Colonic mucosa (tissue), 4 donors: ENCODE data around the gene SNX6. TPM values are rescaled to one million over a fixed set of nuclear protein-coding genes. Genes with fewer than 3 reads are reported as not detected.

Experiments used
- DNase-seq: peaks from one replicate; pipeline ENCODE4 v3.0.0-alpha.2; 2020
- H3K27ac ChIP-seq: fragments of 200-600 bp; one replicate; pipeline ENCODE4 v1.8.0; 2021
- H3K27me3 ChIP-seq: fragments of 200-600 bp; one replicate; pipeline ENCODE4 v1.8.0; 2021
- H3K36me3 ChIP-seq: fragments of 200-600 bp; one replicate; pipeline ENCODE4 v1.8.0; 2021
- H3K4me1 ChIP-seq: fragments of 200-600 bp; one replicate; pipeline ENCODE4 v1.8.0; 2021; ENCODE audit warnings: mild to moderate bottlenecking
- H3K4me3 ChIP-seq: fragments of 200-600 bp; one replicate; pipeline ENCODE4 v1.8.0; 2021
- H3K9ac ChIP-seq, 2 donors: one replicate each; pipeline ENCODE4 v1.7.0; 2013; ENCODE audit warnings: control low read depth in 2 of 2, low read depth in 2 of 2, low read length in 2 of 2
- H3K9me3 ChIP-seq: fragments of 200-600 bp; one replicate; pipeline ENCODE4 v1.8.0; 2021
- intact Hi-C: fragments of 100-400 bp; cut with DNase I; formaldehyde crosslinking; loops from one replicate; pipeline ENCODE4 v1.14.1; 2022
- total RNA-seq, 2 donors: library from RNA; stranded (reverse); fragmentation: NEBNext Ultra II Directional in 1 of 2; extraction: Animal tissue kit (Norgen Biotek cat#: 25700) in 1 of 2; gene quantifications; one replicate each; pipeline ENCODE4 v1.2.1, GENCODE V29; 2021
- TF ChIP-seq, protein P1 (sequence below): fragments of 200-600 bp; IDR thresholded peaks from one replicate; pipeline ENCODE4 v1.8.0; 2022; ENCODE audit warnings: antibody characterized with exemption, mild to moderate bottlenecking
- donor health status: healthy.
- donor health status: DM: no; HTN: no; CAD: no.
- donor health status: DM: no; HTN: no; CAD: no.

Gene SNX6
- total RNA-seq, 2 donors from 2014 or later: 72.9 to 98.0 TPM

DNA sequence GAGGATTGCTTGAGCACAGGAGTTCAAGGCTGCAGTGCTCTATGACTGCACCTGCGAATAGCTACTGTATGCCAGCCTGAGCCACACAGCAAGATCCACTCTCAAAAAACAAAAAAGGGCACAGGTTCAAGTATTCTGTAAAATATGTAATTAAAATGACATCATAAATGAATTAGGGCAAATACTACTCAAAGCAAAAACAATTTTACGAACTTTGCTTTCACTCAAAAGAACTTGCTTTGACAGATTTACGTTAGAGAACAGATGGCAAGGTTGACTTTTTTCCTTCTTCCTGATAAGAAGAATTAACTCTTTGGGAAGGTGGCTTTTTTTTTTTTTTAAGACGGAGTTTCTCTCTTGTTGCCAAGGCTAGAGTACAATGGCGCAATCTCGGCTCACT, 46.4 kb downstream of the SNX6 start:
- H3K9ac ChIP-seq: no peak overlapping the region
- no peaks in the 10 kb centered on the region for H3K27me3 ChIP-seq
- no peak overlapping the region for H3K4me3 ChIP-seq
- intact Hi-C loops: no loop called here
- no peak overlapping the region for H3K27ac ChIP-seq
- H3K9me3 ChIP-seq: no peaks in the 10 kb centered on the region
- TF ChIP-seq, protein P1, sequence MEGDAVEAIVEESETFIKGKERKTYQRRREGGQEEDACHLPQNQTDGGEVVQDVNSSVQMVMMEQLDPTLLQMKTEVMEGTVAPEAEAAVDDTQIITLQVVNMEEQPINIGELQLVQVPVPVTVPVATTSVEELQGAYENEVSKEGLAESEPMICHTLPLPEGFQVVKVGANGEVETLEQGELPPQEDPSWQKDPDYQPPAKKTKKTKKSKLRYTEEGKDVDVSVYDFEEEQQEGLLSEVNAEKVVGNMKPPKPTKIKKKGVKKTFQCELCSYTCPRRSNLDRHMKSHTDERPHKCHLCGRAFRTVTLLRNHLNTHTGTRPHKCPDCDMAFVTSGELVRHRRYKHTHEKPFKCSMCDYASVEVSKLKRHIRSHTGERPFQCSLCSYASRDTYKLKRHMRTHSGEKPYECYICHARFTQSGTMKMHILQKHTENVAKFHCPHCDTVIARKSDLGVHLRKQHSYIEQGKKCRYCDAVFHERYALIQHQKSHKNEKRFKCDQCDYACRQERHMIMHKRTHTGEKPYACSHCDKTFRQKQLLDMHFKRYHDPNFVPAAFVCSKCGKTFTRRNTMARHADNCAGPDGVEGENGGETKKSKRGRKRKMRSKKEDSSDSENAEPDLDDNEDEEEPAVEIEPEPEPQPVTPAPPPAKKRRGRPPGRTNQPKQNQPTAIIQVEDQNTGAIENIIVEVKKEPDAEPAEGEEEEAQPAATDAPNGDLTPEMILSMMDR: no peak
- no peaks in the 10 kb centered on the region for H3K4me1 ChIP-seq
- DNase-seq: no peak
- no peaks in the 10 kb centered on the region for H3K36me3 ChIP-seq

DNA sequence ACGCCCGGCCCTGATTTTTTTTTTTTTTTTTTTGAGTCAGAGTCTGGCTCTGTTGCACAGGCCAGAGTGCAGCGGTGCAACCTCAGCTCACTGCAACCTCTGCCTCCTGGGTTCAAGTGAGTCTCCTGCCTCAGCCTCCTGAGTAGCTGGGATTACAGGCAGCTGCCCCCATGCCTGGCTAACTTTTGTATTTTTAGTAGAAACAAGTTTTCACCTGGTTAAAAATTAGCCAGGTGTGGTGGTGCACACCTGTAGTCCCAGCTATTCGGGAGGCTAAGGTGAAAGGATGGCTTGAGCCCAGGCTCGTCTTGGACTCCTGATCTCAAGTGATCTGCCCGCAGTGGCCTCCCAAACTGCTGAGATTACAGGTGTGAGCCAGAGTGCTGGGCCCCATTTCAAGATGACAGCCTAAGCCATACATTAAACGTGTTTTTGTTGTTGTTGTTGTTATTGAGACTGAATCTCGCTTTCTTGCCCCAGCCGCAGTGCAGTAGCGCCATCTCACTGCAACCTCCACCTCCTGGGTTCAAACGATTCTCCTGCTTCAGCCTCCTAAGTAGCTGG, 47.7 kb downstream of the SNX6 start:
- H3K4me3 ChIP-seq: no peak overlapping the region
- no peak overlapping the region for H3K9ac ChIP-seq
- H3K27me3 ChIP-seq: no peaks in the 10 kb centered on the region
- no peak overlapping the region for H3K27ac ChIP-seq
- H3K9me3 ChIP-seq: no peaks in the 10 kb centered on the region
- no peak for DNase-seq
- intact Hi-C loops: no loop called here
- TF ChIP-seq, protein P1: no peak
- H3K36me3 ChIP-seq: no peaks in the 10 kb centered on the region
- no peaks in the 10 kb centered on the region for H3K4me1 ChIP-seq

DNA sequence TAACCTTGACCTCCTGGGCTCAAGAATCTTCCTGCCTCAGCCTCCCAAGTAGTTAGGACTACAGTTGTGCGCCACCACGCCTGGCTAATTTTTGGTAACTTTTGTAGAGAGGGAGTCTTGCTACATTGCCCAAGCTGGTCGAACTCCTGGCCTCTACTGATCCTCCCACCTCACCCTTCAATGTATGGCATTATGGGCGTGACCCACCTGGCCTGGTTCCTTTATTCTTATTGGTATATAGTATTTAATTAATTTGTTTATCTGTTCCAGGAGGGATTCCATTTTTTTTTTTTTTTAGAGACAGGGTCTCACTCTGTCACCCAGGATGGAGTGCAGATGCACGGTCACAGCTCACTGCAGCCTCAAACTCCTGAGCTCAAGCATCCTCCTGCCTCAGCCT, 49.6 kb downstream of the SNX6 start:
- Histone ChIP-seq H3K4me1 (no peaks in the 10 kb centered on the region), H3K4me3 (no peak overlapping the region), H3K36me3 (no peaks in the 10 kb centered on the region), H3K9me3 (no peaks in the 10 kb centered on the region), H3K9ac (no peak overlapping the region), H3K27me3 (no peaks in the 10 kb centered on the region), H3K27ac (no peak overlapping the region)
- TF ChIP-seq, protein P1: no peak
- intact Hi-C loops: no loop called here
- no peak for DNase-seq

DNA sequence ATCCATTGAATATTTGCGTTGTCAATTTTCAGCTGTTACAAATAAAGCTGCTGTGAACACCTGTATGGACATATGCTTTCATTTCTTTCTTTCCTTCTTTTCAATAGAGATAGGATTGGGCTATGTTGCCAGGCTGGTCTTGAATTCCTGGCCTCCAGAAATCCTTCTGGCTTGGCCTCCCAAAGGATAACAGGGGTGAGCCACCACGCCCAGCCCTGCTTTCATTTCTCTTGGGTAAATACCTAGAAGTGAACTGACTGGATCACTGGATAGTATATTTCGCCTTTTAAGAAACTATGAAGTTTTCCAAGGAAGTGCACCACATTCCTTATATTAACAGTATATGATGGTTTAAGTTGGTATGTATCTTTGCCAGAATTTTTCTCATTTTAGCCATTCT, 58.2 kb downstream of the SNX6 start:
- intact Hi-C loops: no loop called here

DNA sequence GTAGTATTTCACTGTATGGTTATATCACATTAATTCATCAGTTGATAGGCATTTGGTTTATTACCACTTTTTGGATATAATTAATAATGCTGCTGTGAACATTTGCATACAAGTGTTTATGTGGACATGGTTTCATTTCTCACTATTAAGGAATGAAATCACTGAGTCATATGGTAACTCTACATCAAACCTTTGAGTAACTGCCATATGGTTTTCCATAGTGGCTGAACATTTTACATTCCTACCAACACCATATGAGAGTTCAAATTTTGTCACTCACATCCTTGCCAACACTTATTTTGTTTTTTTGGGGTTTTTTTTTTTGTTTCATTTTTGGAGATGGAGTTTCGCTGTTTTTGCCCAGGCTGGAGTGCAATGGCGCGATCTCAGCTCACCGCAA, 60.2 kb downstream of the SNX6 start:
- no peaks in the 10 kb centered on the region for H3K9me3 ChIP-seq
- H3K9ac ChIP-seq: no peak overlapping the region
- no peak overlapping the region for H3K27ac ChIP-seq
- TF ChIP-seq, protein P1: no peak
- H3K4me3 ChIP-seq: no peak overlapping the region
- no peak for DNase-seq
- intact Hi-C loops: no loop called here
- no peaks in the 10 kb centered on the region for H3K27me3 ChIP-seq
- H3K4me1 ChIP-seq: no peaks in the 10 kb centered on the region
- H3K36me3 ChIP-seq: peaks cover 12% of the 10 kb centered on the region

More for the DNA sequence above, 58.2 kb downstream of the SNX6 start:
- Histone ChIP-seq H3K9ac (no peak overlapping the region), H3K27ac (no peak overlapping the region), H3K36me3 (peaks cover 12% of the 10 kb centered on the region), H3K9me3 (no peaks in the 10 kb centered on the region), H3K4me3 (no peak overlapping the region), H3K4me1 (no peaks in the 10 kb centered on the region), H3K27me3 (no peaks in the 10 kb centered on the region)
- no peak for DNase-seq
- TF ChIP-seq, protein P1: no peak
